Measurements from ENCODE around the gene RXFP3. TPM values are rescaled to one million over a fixed set of nuclear protein-coding genes. Genes with fewer than 3 reads are reported as not detected.

The RXFP3 gene
- total RNA-seq, 1 donor from 2014 or later = not detected

DNA sequence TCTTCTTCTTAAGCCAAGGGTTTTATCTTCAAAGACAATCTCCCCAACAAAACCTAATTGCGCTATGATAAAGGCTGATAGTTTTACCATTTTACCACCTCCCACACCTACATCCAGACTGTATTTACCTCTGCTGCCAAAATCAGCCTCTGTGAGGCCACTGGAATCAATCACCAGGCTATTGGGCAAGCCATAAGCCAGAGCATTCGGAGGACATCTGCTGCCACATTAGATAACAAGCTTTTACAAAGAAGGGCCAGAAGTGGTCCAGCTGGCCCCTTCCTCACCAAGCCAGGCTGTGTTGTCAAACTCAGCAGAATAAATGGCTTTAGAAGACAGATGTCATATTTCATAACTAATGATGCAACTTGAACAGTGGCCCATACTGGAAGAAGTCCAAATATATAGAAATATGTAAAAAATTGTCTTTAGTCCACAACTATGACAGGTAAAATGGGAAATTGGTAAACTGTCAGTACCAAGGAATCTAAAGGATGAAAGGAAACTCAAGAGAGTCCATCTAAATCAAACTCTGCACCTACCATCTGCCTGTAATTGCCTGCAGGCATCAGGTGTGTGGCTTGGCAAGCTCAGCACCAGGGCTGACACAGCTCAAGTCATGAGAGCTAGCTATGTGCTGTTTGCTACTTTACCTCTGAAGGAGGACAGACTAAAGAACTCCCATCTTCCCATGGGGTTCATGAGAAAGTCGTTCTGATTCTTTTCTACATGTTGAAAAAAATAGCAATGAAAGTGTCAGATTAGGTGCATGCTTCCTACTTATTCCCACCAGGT, 32.2 kb downstream of the RXFP3 start:
- intact Hi-C loops (cut with DNase I) = loop anchor here (10.0 kb wide), 1 partner anchor 534 kb away; no protein-coding TSS in a partner anchor
- ATAC-seq (ENCODE audit: poor library complexity) = peak; percentile 48
- DNase-seq = no peak

- intact Hi-C loops (cut with DNase I) = loop anchor here (10.0 kb wide), 1 partner anchor 535 kb away; no protein-coding TSS in a partner anchor
- ATAC-seq (ENCODE audit: poor library complexity) = peak; percentile 76
- DNase-seq = peak; percentile 33
Observed at GRCh38 chr5:33969572-33970452, 33.6 kb downstream of the RXFP3 start.

DNA sequence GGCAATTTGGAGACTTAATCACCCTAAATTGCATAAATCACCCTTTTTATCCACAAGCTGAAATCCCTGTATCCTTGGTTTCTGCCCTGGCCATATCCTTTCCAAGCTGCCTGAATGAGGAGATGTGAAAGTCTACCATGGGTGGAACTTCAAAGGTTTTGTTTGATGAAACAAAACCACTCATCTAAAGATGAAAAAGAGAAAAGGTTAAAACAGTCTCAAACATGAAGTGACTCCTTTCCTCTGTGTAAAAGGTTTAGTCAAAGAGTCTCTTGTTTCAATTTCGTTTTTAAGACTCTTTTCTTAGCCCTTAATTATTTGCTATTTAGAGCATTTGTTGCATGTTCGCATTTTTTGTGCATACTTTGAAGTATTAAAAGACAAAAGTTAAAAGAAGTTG, 37.1 kb downstream of the RXFP3 start:
- intact Hi-C loops (cut with DNase I) = no loop called here
- ATAC-seq (ENCODE audit: poor library complexity) = no peak
- DNase-seq = no peak

DNA sequence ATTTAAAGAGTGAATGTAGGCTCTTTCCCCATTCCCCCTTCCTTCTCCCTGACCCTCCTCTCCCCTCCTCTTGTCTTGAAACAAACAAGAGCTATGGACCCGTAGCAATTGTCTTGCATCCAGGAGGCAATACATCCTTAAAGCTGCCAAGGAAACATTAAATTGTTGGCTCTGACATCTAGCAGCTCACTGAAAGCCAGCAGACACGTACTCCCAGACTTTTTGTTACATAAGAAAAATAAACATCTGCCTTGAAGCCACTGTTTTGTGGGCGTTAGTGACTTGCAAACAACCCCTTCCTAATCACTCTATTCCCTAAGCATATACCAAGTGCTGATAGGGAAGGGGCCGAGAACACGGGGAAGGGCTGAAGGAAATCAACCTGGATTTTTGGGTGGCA, 39.7 kb downstream of the RXFP3 start:
- DNase-seq (no peak), ATAC-seq (ENCODE audit: poor library complexity) (no peak)
- intact Hi-C loops (cut with DNase I) = no loop called here

GRCh38 chr5:33976307-33976706, 40.1 kb downstream of the RXFP3 start:
- ATAC-seq (ENCODE audit: poor library complexity) = no peak
- intact Hi-C loops (cut with DNase I) = no loop called here

DNA sequence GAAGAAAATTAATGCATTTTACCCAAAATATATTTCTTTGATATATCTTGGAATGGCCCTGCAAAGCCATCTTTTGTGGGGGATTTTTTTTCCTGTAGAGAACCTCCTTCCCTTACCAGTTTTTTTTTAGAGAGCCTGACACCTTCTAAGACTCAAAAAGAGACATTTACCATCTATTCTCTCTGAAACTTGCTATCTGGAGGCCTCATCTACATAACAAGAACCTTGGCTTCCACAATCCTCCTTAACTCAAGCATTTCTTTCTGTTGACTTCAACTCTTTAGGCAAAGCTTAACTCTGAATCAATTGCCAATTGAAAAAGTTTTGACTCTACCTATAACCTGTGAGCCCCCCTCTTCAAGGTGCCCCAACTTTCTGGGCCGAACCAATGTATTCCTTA, 42.1 kb downstream of the RXFP3 start:
- ATAC-seq (ENCODE audit: poor library complexity) = no peak
- intact Hi-C loops (cut with DNase I) = no loop called here
- no peak for DNase-seq

More at GRCh38 chr5:33976307-33976706, 40.1 kb downstream of the RXFP3 start:
- no peak for DNase-seq

- intact Hi-C loops (cut with DNase I) = no loop called here
- ATAC-seq (ENCODE audit: poor library complexity) = no peak
Observed at GRCh38 chr5:33980030-33980429, 43.8 kb downstream of the RXFP3 start.

DNA sequence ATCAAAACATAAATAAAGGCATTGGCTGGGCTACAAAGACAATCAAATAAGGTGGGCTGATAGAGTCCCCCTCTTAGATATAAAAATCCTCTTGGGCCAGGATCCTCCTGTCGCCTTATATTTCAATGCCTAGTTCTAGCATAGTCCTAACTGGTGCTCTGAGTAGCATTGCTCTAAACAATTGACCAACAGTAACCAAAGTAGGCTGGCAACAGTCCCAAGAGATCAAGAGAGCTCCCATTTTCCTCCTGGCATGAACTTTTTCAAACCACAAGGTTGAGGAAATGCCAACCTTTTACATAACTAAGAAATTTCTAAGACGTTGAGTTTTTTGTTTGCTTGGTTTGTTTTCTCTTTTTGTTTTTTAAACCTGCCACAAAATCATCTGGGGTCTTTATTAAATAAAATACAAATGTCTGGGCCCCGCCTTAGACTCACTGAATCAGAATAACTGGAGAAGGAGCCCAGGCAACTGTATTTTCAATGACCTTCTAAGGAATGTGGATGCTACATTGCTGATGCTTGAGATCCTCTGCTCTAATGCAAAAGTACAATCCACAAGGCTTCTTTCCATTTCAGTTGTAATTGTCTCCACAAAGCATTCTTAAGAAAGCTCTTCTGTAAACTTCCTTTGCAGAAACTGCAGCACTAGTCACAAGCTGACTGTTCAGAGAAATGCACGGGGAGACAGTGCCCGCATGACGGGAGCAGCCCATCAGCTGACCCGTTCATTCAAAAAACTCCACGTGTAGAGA, 45.4 kb downstream of the RXFP3 start:
- DNase-seq (no peak), ATAC-seq (ENCODE audit: poor library complexity) (no peak)
- intact Hi-C loops (cut with DNase I) = no loop called here

More at GRCh38 chr5:33980030-33980429, 43.8 kb downstream of the RXFP3 start:
- DNase-seq = no peak

DNA sequence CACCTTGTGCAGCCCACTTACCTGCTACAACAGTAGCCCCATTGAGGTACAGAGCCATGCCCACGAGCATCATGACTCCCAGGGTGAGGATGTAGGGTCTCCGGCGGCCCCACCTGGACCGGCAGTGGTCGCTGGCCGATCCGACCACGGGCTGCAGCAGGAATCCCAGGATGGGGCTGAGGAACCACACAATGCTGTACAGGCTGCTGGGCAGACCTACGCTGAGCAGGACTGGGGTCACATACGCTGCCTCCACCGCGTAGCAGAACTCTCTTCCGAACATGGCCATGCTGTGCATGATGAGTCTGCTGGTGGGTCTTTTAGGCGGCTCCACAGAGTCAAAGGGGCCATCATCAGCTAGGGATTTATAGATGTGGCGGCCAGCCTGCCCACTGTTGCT, 48.0 kb downstream of the RXFP3 start:
- intact Hi-C loops (cut with DNase I) = no loop called here
- DNase-seq (no peak), ATAC-seq (ENCODE audit: poor library complexity) (no peak)

- no peak for DNase-seq
- ATAC-seq (ENCODE audit: poor library complexity) = no peak
- intact Hi-C loops (cut with DNase I) = no loop called here
Observed at GRCh38 chr5:33984671-33985124, 48.5 kb downstream of the RXFP3 start, which contains the start of gene SLC45A2. SLC45A2 (minus strand) TSS chr5:33984693; CDS start chr5:33984583, 110 bp downstream.

GRCh38 chr5:33985447-33985846, 49.3 kb downstream of the RXFP3 start:
- ATAC-seq (ENCODE audit: poor library complexity) (no peak), DNase-seq (no peak)
- intact Hi-C loops (cut with DNase I) = no loop called here

Other genes starting within 250 kb of the RXFP3 start
- gene ADAMTS12, start 44.4 kb upstream of the RXFP3 start, total RNA-seq = 1.7 TPM
- gene SLC45A2, start 48.3 kb downstream of the RXFP3 start, total RNA-seq = not detected
- 5.5 TPM for gene AMACR, start 71.7 kb downstream of the RXFP3 start, total RNA-seq
- 0.70 TPM for gene C1QTNF3, start 106.8 kb downstream of the RXFP3 start, total RNA-seq

Data from Right ventricle myocardium superior (tissue), 1 donor.